Keratinocyte (primary cell): ENCODE measurements around the gene DOCK3.

Experiments used
- CTCF ChIP-seq, 3 experiments: IDR thresholded peaks in 1 of 3; conservative IDR thresholded peaks in 1 of 3; optimal IDR thresholded peaks in 1 of 3; 2 replicates in 2 of 3; 3 replicates in 1 of 3; pipeline versions ENCODE3 to v1.5.1; 2011; ENCODE audit warnings: low read length in 3 of 3, mild to moderate bottlenecking in 3 of 3, moderate library complexity in 2 of 3, control low read depth in 1 of 3, inconsistent platforms in 1 of 3; ENCODE audit not compliant: insufficient read depth in 2 of 3; ENCODE audit errors: extremely low read depth in 1 of 3
- EZH2 ChIP-seq: IDR thresholded peaks from one replicate; pipeline ENCODE4 v1.6.1; 2012; ENCODE audit warnings: inconsistent platforms, mild to moderate bottlenecking, low read length, moderate library complexity

GRCh38 chr3:50830451-50830850 lies 155.7 kb downstream of the DOCK3 start:
- TF ChIP-seq CTCF (optimal IDR thresholded peaks at IDR 0.05 in 1 of 3, IDR thresholded peaks at IDR 0.05 in 1 of 3, conservative IDR thresholded peaks at IDR 0.05 in 1 of 3; ENCODE audit: extremely low read depth in 1 of 3, insufficient read depth in 2 of 3, low read length in 3 of 3) = no peak
- no peak for TF ChIP-seq EZH2
